ENCODE results near the gene LARP6. TPM values are rescaled to one million over a fixed set of nuclear protein-coding genes. Genes with fewer than 3 reads are reported as not detected.

Gene LARP6
- total and polyA plus RNA-seq, 2 donors from 2014 or later: 21.0 to 62.8 TPM

DNA sequence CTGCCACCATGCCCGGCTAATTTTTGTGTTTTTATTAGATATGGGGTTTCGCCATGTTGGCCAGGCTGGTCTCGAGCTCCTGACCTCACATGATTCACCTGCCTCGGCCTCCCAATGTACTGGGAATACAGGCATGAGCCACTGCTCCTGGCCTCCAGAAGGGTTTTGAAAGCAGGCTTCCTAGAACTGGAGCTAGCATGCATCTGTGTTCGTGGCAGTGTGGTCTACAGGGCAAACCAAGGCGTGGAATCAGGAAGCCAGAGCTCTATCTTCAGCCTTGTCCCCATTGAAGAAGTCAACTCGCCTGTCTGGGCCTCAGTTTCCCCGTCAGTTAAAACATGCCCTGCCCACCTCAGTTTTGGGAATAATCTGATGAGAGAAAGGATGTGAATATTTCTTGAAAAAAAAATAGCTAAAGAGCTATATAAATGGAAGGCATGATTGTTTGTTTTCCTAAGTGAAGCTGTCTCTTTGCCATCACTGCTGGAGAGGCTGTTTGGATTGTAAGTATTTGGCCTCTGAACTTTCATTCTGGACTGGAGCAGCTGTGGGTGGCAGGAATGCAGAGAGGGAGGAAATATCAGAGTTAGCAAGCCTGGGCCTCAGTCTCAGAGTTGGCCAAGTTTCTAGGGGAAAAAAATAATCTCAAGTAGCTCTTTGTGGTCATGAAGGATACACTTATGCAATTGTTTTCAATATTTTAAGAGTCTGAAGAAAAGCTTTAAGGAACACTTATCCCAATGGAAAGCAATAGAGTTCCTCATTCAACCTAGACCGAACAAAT, 54.1 kb downstream of the LARP6 start:
- TF ChIP-seq, protein P1, sequence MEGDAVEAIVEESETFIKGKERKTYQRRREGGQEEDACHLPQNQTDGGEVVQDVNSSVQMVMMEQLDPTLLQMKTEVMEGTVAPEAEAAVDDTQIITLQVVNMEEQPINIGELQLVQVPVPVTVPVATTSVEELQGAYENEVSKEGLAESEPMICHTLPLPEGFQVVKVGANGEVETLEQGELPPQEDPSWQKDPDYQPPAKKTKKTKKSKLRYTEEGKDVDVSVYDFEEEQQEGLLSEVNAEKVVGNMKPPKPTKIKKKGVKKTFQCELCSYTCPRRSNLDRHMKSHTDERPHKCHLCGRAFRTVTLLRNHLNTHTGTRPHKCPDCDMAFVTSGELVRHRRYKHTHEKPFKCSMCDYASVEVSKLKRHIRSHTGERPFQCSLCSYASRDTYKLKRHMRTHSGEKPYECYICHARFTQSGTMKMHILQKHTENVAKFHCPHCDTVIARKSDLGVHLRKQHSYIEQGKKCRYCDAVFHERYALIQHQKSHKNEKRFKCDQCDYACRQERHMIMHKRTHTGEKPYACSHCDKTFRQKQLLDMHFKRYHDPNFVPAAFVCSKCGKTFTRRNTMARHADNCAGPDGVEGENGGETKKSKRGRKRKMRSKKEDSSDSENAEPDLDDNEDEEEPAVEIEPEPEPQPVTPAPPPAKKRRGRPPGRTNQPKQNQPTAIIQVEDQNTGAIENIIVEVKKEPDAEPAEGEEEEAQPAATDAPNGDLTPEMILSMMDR (IDR thresholded peaks at IDR 0.05; ENCODE audit: borderline replicate concordance, extremely low read depth, insufficient read depth): no peak
- H3K27me3 ChIP-seq (ENCODE audit: control insufficient read depth, insufficient read depth, low read length): no peaks in the 10 kb centered on the region
- intact Hi-C loops (cut with DNase I): no loop called here
- no peak overlapping the region for H3K4me3 ChIP-seq (ENCODE audit: low read length in 3 of 3)
- no peaks in the 10 kb centered on the region for H3K9me3 ChIP-seq (ENCODE audit: control insufficient read depth in 2 of 3, insufficient read depth in 1 of 3, low read length in 3 of 3)
- peak; percentile 47 for FAIRE-seq
- peaks cover 3 to 15% (median 7%) of the 10 kb centered on the region in 3 donors for H3K4me1 ChIP-seq (ENCODE audit: control insufficient read depth in 2 of 3, insufficient read depth in 2 of 3, low read depth in 1 of 3, low read length in 3 of 3)
- H3K9ac ChIP-seq (ENCODE audit: low read length in 3 of 3): no peak overlapping the region
- peak in 3 of 5 donors; percentile 26 to 80 (median 58) for DNase-seq
- H3K27ac ChIP-seq (ENCODE audit: low read depth in 2 of 2, low read length in 2 of 2): peak overlapping the region; percentile 23 to 63
- H3K36me3 ChIP-seq (ENCODE audit: control insufficient read depth in 2 of 3, insufficient read depth in 3 of 3, low read length in 3 of 3): no peaks in the 10 kb centered on the region

DNA sequence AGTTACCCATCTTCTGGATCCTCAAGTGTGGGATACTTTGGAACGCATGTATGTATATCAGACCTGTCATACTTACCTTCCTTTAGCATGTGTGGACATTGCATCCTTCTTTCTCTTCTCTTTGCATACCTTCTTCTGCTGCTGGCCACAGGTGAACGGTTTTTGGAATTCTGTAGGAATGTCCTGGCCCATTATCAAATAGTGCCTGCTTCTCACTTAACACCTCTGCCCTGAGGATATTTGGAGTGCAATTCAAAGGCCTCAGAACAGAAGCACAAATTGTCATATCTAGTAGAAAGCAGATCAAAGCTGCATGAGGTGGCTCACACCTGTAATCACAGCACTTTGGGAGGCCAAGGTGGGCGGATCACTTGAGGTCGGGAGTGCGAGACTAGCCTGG, 56.5 kb downstream of the LARP6 start:
- H3K4me1 ChIP-seq (ENCODE audit: control insufficient read depth in 2 of 3, insufficient read depth in 2 of 3, low read depth in 1 of 3, low read length in 3 of 3): peaks cover 3 to 15% (median 7%) of the 10 kb centered on the region in 3 donors
- H3K9me3 ChIP-seq (ENCODE audit: control insufficient read depth in 2 of 3, insufficient read depth in 1 of 3, low read length in 3 of 3): no peaks in the 10 kb centered on the region
- TF ChIP-seq, protein P1 (IDR thresholded peaks at IDR 0.05; ENCODE audit: borderline replicate concordance, extremely low read depth, insufficient read depth): no peak
- intact Hi-C loops (cut with DNase I): no loop called here
- H3K4me3 ChIP-seq (ENCODE audit: low read length in 3 of 3): no peak overlapping the region
- DNase-seq (no peak), FAIRE-seq (no peak)
- no peak overlapping the region for H3K9ac ChIP-seq (ENCODE audit: low read length in 3 of 3)
- no peak overlapping the region for H3K27ac ChIP-seq (ENCODE audit: low read depth in 2 of 2, low read length in 2 of 2)
- H3K36me3 ChIP-seq (ENCODE audit: control insufficient read depth in 2 of 3, insufficient read depth in 3 of 3, low read length in 3 of 3): no peaks in the 10 kb centered on the region
- no peaks in the 10 kb centered on the region for H3K27me3 ChIP-seq (ENCODE audit: control insufficient read depth, insufficient read depth, low read length)

DNA sequence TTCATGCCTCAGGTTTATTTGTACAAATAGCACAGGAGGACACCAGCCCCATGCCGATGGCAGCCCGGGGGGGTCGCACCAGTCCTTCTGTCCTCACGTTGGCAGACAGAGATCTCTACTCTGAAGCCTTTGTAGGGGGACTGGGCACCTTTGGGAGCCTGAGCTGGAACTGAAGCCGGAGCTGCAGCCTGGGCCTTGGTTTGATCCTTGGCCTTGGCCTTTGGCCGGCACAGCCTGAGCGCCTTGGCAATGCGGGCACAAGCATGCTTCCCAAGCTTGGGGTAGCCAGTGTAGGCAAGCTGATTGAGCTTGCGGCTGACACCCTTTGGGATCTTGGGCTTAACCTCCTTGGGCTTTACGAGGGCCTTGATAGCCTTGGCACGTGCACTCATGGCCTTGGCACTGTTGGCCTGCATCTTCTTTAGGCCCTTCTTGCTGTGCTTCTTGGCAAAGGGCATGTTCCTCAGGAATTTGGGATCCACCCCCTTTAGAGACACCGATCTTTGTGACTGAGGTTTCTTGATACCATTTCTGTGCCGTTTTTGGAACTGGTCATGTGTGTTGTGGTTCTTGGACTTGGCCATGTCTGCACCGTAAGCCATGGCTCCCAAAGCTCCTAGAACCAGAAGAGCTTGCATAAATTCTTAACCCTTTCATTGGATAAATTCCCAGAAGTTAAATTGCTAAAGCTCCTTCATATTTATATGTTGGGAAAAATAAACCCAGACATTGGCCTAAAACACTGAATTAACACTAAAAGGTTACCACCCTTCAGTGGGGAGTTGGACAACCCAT, 57.2 kb downstream of the LARP6 start:
- FAIRE-seq: no peak
- H3K4me1 ChIP-seq (ENCODE audit: control insufficient read depth in 2 of 3, insufficient read depth in 2 of 3, low read depth in 1 of 3, low read length in 3 of 3): peaks cover 3 to 15% (median 7%) of the 10 kb centered on the region in 3 donors
- no peak overlapping the region for H3K9ac ChIP-seq (ENCODE audit: low read length in 3 of 3)
- DNase-seq: no peak
- H3K27me3 ChIP-seq (ENCODE audit: control insufficient read depth, insufficient read depth, low read length): no peaks in the 10 kb centered on the region
- H3K36me3 ChIP-seq (ENCODE audit: control insufficient read depth in 2 of 3, insufficient read depth in 3 of 3, low read length in 3 of 3): no peaks in the 10 kb centered on the region
- no peaks in the 10 kb centered on the region for H3K9me3 ChIP-seq (ENCODE audit: control insufficient read depth in 2 of 3, insufficient read depth in 1 of 3, low read length in 3 of 3)
- intact Hi-C loops (cut with DNase I): no loop called here
- H3K4me3 ChIP-seq (ENCODE audit: low read length in 3 of 3): no peak overlapping the region
- TF ChIP-seq, protein P1 (IDR thresholded peaks at IDR 0.05; ENCODE audit: borderline replicate concordance, extremely low read depth, insufficient read depth): no peak
- no peak overlapping the region for H3K27ac ChIP-seq (ENCODE audit: low read depth in 2 of 2, low read length in 2 of 2)
